Esophagus mucosa (tissue), 1 donor: Measurements from ENCODE around the gene SYTL2. TPM values are rescaled to one million over a fixed set of nuclear protein-coding genes. Genes with fewer than 3 reads are reported as not detected.
"Not testable (repeated sequence)": the region's sequence is repeated elsewhere in the genome, so short reads cannot be mapped to it uniquely, and the experiment has no call there.

Experiments
- ATAC-seq: fragments of 200-7000 bp; cut with Tn5 transposase; one replicate; pipeline ENCODE4 v1.9.1; 2020
- total RNA-seq: library from RNA; stranded (reverse); gene quantifications from one replicate; pipeline ENCODE4 v1.2.4, GENCODE V29; 2023
- donor health status: DM: yes; HTN: yes; CAD: no.

SYTL2 gene
- total RNA-seq, 1 donor from 2014 or later, result 4.9 TPM

GRCh38 chr11:85791409-85791990, 19.4 kb downstream of the SYTL2 start:
- no peak for ATAC-seq

GRCh38 chr11:85787809-85788760, 22.9 kb downstream of the SYTL2 start:
- ATAC-seq, result peak; percentile 39

- no peak for ATAC-seq
Measured at GRCh38 chr11:85787168-85787567, 23.8 kb downstream of the SYTL2 start.

GRCh38 chr11:85784480-85785265, 26.3 kb downstream of the SYTL2 start:
- ATAC-seq, result no peak

GRCh38 chr11:85783758-85784157, 27.2 kb downstream of the SYTL2 start:
- no peak for ATAC-seq

GRCh38 chr11:85780780-85781517, 30.0 kb downstream of the SYTL2 start:
- not testable (repeated sequence) for ATAC-seq

- no peak for ATAC-seq
Measured at GRCh38 chr11:85779956-85780640, 30.8 kb downstream of the SYTL2 start.

GRCh38 chr11:85777603-85777972, 33.4 kb downstream of the SYTL2 start:
- peak; percentile 65 for ATAC-seq

GRCh38 chr11:85776951-85777602, 33.9 kb downstream of the SYTL2 start:
- peak; percentile 60 for ATAC-seq

- no peak for ATAC-seq
Measured at GRCh38 chr11:85774256-85775101, 36.5 kb downstream of the SYTL2 start.

GRCh38 chr11:85772695-85773094, 38.2 kb downstream of the SYTL2 start:
- ATAC-seq, result no peak

- ATAC-seq, result no peak
Measured at GRCh38 chr11:85771568-85771967, 39.4 kb downstream of the SYTL2 start.

GRCh38 chr11:85769771-85770170, 41.2 kb downstream of the SYTL2 start:
- no peak for ATAC-seq

- no peak for ATAC-seq
Measured at GRCh38 chr11:85768473-85769146, 42.3 kb downstream of the SYTL2 start.

GRCh38 chr11:85767246-85767945, 43.5 kb downstream of the SYTL2 start:
- ATAC-seq, result no peak

GRCh38 chr11:85766721-85767161, 44.2 kb downstream of the SYTL2 start:
- ATAC-seq, result no peak

- ATAC-seq, result no peak
Measured at GRCh38 chr11:85764796-85765195, 46.1 kb downstream of the SYTL2 start.

- ATAC-seq, result no peak
Measured at GRCh38 chr11:85762226-85762625, 48.7 kb downstream of the SYTL2 start.

- no peak for ATAC-seq
Measured at GRCh38 chr11:85759915-85760314, 51.0 kb downstream of the SYTL2 start.
